ENCODE results near the gene IGFBP2. TPM values are rescaled to one million over a fixed set of nuclear protein-coding genes. Genes with fewer than 3 reads are reported as not detected.

Gene IGFBP2
- total and polyA plus RNA-seq, 4 experiments from 2014 or later: not detected

DNA sequence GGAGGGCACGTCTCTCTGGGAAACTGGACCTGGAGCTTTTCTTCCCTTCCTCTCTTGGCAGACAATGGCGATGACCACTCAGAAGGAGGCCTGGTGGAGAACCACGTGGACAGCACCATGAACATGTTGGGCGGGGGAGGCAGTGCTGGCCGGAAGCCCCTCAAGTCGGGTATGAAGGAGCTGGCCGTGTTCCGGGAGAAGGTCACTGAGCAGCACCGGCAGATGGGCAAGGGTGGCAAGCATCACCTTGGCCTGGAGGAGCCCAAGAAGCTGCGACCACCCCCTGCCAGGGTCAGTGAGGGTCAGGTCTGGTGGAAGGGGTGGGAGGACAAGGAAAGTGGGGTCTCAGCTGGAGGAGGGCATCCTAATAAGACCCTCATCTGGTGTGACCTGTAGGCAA is 27.3 kb downstream of the IGFBP2 start:
- intact Hi-C loops (cut with micrococcal nuclease): no loop called here
- Mint-ChIP-seq H3K4me3 (no peak overlapping the region), H3K9me3 (no peaks in the 10 kb centered on the region), H3K36me3 (no peaks in the 10 kb centered on the region), H3K4me1 (no peaks in the 10 kb centered on the region), H3K27me3 (peaks cover 2 to 3% of the 10 kb centered on the region in 2 donors), H3K27ac (no peak overlapping the region)
- H3K9me3 ChIP-seq (ENCODE audit: control insufficient read depth in 1 of 2, low read length in 2 of 2): no peaks in the 10 kb centered on the region
- no peak for DNase-seq
- ChIA-PET CTCF (ENCODE audit: partially characterized antibody) (interaction anchor here (1.1 to 4.1 kb wide), 2 partner anchors 10 to 22 kb away, joined by 4 to 19 read pairs; no protein-coding TSS in a partner anchor), POLR2A (ENCODE audit: partially characterized antibody) (no interaction called here)
- no peak overlapping the region for H3K4me3 ChIP-seq (ENCODE audit: low read length in 2 of 2)
- H3K27me3 ChIP-seq (ENCODE audit: insufficient read depth, low read length): no peaks in the 10 kb centered on the region
- H3K27ac ChIP-seq (ENCODE audit: low read depth, low read length): no peak overlapping the region
- H3K4me1 ChIP-seq (ENCODE audit: insufficient read depth, low read length): no peaks in the 10 kb centered on the region
- no peaks in the 10 kb centered on the region for H3K36me3 ChIP-seq (ENCODE audit: insufficient read depth, low read length)

DNA sequence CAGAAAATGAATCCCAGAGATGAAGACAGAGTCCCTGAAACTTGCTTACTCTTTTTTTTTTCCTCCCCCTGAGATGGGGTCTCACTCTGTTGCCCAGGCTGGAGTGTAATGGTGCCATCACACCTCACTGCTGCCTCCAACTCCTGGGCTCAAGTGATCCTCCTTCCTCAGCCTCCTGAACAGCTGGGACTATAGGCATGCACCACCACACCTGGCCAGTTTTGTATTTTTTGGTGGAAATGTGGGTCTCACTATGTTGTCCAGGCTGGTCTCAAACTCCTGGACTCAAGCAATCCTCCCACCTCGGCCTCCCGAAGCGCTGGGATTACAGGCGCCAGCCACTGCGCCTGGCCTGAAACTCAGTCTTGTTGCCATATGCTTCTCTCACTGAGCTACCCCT is 27.8 kb downstream of the IGFBP2 start:
- Histone ChIP-seq H3K9me3 (ENCODE audit: control insufficient read depth in 1 of 2, low read length in 2 of 2) (no peaks in the 10 kb centered on the region), H3K4me3 (ENCODE audit: low read length in 2 of 2) (no peak overlapping the region), H3K27me3 (ENCODE audit: insufficient read depth, low read length) (no peaks in the 10 kb centered on the region), H3K27ac (ENCODE audit: low read depth, low read length) (no peak overlapping the region), H3K36me3 (ENCODE audit: insufficient read depth, low read length) (no peaks in the 10 kb centered on the region), H3K4me1 (ENCODE audit: insufficient read depth, low read length) (no peaks in the 10 kb centered on the region)
- Mint-ChIP-seq H3K36me3 (no peaks in the 10 kb centered on the region), H3K4me1 (no peaks in the 10 kb centered on the region), H3K27ac (no peak overlapping the region), H3K9me3 (no peaks in the 10 kb centered on the region), H3K4me3 (no peak overlapping the region), H3K27me3 (peaks cover 2% of the 10 kb centered on the region in 2 donors)
- intact Hi-C loops (cut with micrococcal nuclease): no loop called here
- no peak for DNase-seq
- ChIA-PET POLR2A (ENCODE audit: partially characterized antibody) (no interaction called here), CTCF (ENCODE audit: partially characterized antibody) (interaction anchor here (1.4 to 4.1 kb wide), 2 partner anchors 10 to 141 kb away, joined by 5 to 19 read pairs; no protein-coding TSS in a partner anchor)

- H3K27ac ChIP-seq (ENCODE audit: low read depth, low read length): no peak overlapping the region
- Mint-ChIP-seq H3K27me3 (peaks cover 2% of the 10 kb centered on the region in 2 donors), H3K9me3 (no peaks in the 10 kb centered on the region), H3K27ac (no peak overlapping the region), H3K36me3 (no peaks in the 10 kb centered on the region), H3K4me3 (no peak overlapping the region), H3K4me1 (no peaks in the 10 kb centered on the region)
- intact Hi-C loops (cut with micrococcal nuclease): no loop called here
- no peak for DNase-seq
- H3K9me3 ChIP-seq (ENCODE audit: control insufficient read depth in 1 of 2, low read length in 2 of 2): no peaks in the 10 kb centered on the region
- no peaks in the 10 kb centered on the region for H3K27me3 ChIP-seq (ENCODE audit: insufficient read depth, low read length)
- ChIA-PET POLR2A (ENCODE audit: partially characterized antibody) (no interaction called here), CTCF (ENCODE audit: partially characterized antibody) (interaction anchor here (0.6 to 4.1 kb wide), 4 partner anchors 11 to 631 kb away, joined by 3 to 19 read pairs (median 6); no protein-coding TSS in a partner anchor)
- H3K4me3 ChIP-seq (ENCODE audit: low read length in 2 of 2): no peak overlapping the region
- no peaks in the 10 kb centered on the region for H3K36me3 ChIP-seq (ENCODE audit: insufficient read depth, low read length)
- H3K4me1 ChIP-seq (ENCODE audit: insufficient read depth, low read length): no peaks in the 10 kb centered on the region
Measured at GRCh38 chr2:216661639-216662375, 28.6 kb downstream of the IGFBP2 start.

- intact Hi-C loops (cut with micrococcal nuclease): no loop called here
- H3K36me3 ChIP-seq (ENCODE audit: insufficient read depth, low read length): no peaks in the 10 kb centered on the region
- H3K9me3 ChIP-seq (ENCODE audit: control insufficient read depth in 1 of 2, low read length in 2 of 2): no peaks in the 10 kb centered on the region
- H3K27me3 ChIP-seq (ENCODE audit: insufficient read depth, low read length): no peaks in the 10 kb centered on the region
- Mint-ChIP-seq H3K36me3 (no peaks in the 10 kb centered on the region), H3K27ac (no peak overlapping the region), H3K4me1 (no peaks in the 10 kb centered on the region), H3K27me3 (peaks cover 0 to 2% of the 10 kb centered on the region in 2 donors), H3K9me3 (no peaks in the 10 kb centered on the region), H3K4me3 (no peak overlapping the region)
- no peaks in the 10 kb centered on the region for H3K4me1 ChIP-seq (ENCODE audit: insufficient read depth, low read length)
- ChIA-PET CTCF (ENCODE audit: partially characterized antibody) (interaction anchor here (1.0 to 8.9 kb wide), 4 partner anchors 12 to 1050 kb away, joined by 3 to 95 read pairs (median 13); no protein-coding TSS in a partner anchor), POLR2A (ENCODE audit: partially characterized antibody) (no interaction called here)
- no peak overlapping the region for H3K4me3 ChIP-seq (ENCODE audit: low read length in 2 of 2)
- H3K27ac ChIP-seq (ENCODE audit: low read depth, low read length): no peak overlapping the region
- DNase-seq: no peak
Measured at GRCh38 chr2:216663106-216663505, 29.9 kb downstream of the IGFBP2 start.

DNA sequence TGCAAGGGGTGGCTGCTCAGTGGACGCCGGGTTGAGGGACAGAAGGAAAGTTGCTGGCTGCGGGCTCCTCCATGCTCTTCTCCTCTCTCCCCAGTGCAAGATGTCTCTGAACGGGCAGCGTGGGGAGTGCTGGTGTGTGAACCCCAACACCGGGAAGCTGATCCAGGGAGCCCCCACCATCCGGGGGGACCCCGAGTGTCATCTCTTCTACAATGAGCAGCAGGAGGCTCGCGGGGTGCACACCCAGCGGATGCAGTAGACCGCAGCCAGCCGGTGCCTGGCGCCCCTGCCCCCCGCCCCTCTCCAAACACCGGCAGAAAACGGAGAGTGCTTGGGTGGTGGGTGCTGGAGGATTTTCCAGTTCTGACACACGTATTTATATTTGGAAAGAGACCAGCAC is 30.6 kb downstream of the IGFBP2 start:
- intact Hi-C loops (cut with micrococcal nuclease): no loop called here
- Mint-ChIP-seq H3K9me3 (no peaks in the 10 kb centered on the region), H3K4me3 (no peak overlapping the region), H3K36me3 (no peaks in the 10 kb centered on the region), H3K27ac (no peak overlapping the region), H3K4me1 (no peaks in the 10 kb centered on the region), H3K27me3 (peaks cover 2 to 4% of the 10 kb centered on the region in 2 donors)
- DNase-seq: no peak
- Histone ChIP-seq H3K27ac (ENCODE audit: low read depth, low read length) (no peak overlapping the region), H3K9me3 (ENCODE audit: control insufficient read depth in 1 of 2, low read length in 2 of 2) (no peaks in the 10 kb centered on the region), H3K36me3 (ENCODE audit: insufficient read depth, low read length) (no peaks in the 10 kb centered on the region), H3K4me1 (ENCODE audit: insufficient read depth, low read length) (no peaks in the 10 kb centered on the region), H3K4me3 (ENCODE audit: low read length in 2 of 2) (no peak overlapping the region), H3K27me3 (ENCODE audit: insufficient read depth, low read length) (no peaks in the 10 kb centered on the region)
- ChIA-PET CTCF (ENCODE audit: partially characterized antibody) (interaction anchor here (0.8 to 8.9 kb wide), 5 partner anchors 11 to 1049 kb away, joined by 3 to 95 read pairs (median 7); no protein-coding TSS in a partner anchor), POLR2A (ENCODE audit: partially characterized antibody) (no interaction called here)

- Histone ChIP-seq H3K27me3 (ENCODE audit: insufficient read depth, low read length) (no peaks in the 10 kb centered on the region), H3K9me3 (ENCODE audit: control insufficient read depth in 1 of 2, low read length in 2 of 2) (no peaks in the 10 kb centered on the region), H3K4me3 (ENCODE audit: low read length in 2 of 2) (no peak overlapping the region), H3K36me3 (ENCODE audit: insufficient read depth, low read length) (no peaks in the 10 kb centered on the region), H3K4me1 (ENCODE audit: insufficient read depth, low read length) (no peaks in the 10 kb centered on the region), H3K27ac (ENCODE audit: low read depth, low read length) (no peak overlapping the region)
- H3K9me3 Mint-ChIP-seq: no peaks in the 10 kb centered on the region
- H3K27me3 Mint-ChIP-seq: peaks cover 2 to 12% of the 10 kb centered on the region in 2 donors
- CTCF ChIA-PET (ENCODE audit: partially characterized antibody): interaction anchor here (0.6 to 8.9 kb wide), 4 partner anchors 20 to 631 kb away, joined by 3 to 95 read pairs (median 3); no protein-coding TSS in a partner anchor
- POLR2A ChIA-PET (ENCODE audit: partially characterized antibody): no interaction called here
- H3K27ac Mint-ChIP-seq: no peak overlapping the region
- no peak overlapping the region for H3K4me3 Mint-ChIP-seq
- H3K4me1 Mint-ChIP-seq: no peaks in the 10 kb centered on the region
- intact Hi-C loops (cut with micrococcal nuclease): loop anchor here (5.0 kb wide), 1 partner anchor 262 kb away; no protein-coding TSS in a partner anchor
- no peak for DNase-seq
- H3K36me3 Mint-ChIP-seq: no peaks in the 10 kb centered on the region
Measured at GRCh38 chr2:216664593-216665034, 31.4 kb downstream of the IGFBP2 start.

GRCh38 chr2:216665242-216665641 is 32.0 kb downstream of the IGFBP2 start:
- intact Hi-C loops (cut with micrococcal nuclease): loop anchor here (5.0 kb wide), 1 partner anchor 263 kb away; no protein-coding TSS in a partner anchor
- H3K27ac Mint-ChIP-seq: no peak overlapping the region
- H3K9me3 ChIP-seq (ENCODE audit: control insufficient read depth in 1 of 2, low read length in 2 of 2): no peaks in the 10 kb centered on the region
- ChIA-PET POLR2A (ENCODE audit: partially characterized antibody) (no interaction called here), CTCF (ENCODE audit: partially characterized antibody) (interaction anchor here (0.6 to 8.9 kb wide), 6 partner anchors 21 to 633 kb away, joined by 3 to 95 read pairs (median 6); no protein-coding TSS in a partner anchor)
- no peak for DNase-seq
- H3K36me3 ChIP-seq (ENCODE audit: insufficient read depth, low read length): no peaks in the 10 kb centered on the region
- peaks cover 2 to 16% of the 10 kb centered on the region in 2 donors for H3K27me3 Mint-ChIP-seq
- H3K4me1 ChIP-seq (ENCODE audit: insufficient read depth, low read length): no peaks in the 10 kb centered on the region
- no peaks in the 10 kb centered on the region for H3K27me3 ChIP-seq (ENCODE audit: insufficient read depth, low read length)
- no peak overlapping the region for H3K4me3 Mint-ChIP-seq
- H3K9me3 Mint-ChIP-seq: no peaks in the 10 kb centered on the region
- no peaks in the 10 kb centered on the region for H3K4me1 Mint-ChIP-seq
- H3K27ac ChIP-seq (ENCODE audit: low read depth, low read length): no peak overlapping the region
- H3K4me3 ChIP-seq (ENCODE audit: low read length in 2 of 2): no peak overlapping the region
- H3K36me3 Mint-ChIP-seq: no peaks in the 10 kb centered on the region

Measured in CD4-positive, alpha-beta memory T cell (primary cell).